ENCODE results near the gene DSP.

The DSP gene

DNA sequence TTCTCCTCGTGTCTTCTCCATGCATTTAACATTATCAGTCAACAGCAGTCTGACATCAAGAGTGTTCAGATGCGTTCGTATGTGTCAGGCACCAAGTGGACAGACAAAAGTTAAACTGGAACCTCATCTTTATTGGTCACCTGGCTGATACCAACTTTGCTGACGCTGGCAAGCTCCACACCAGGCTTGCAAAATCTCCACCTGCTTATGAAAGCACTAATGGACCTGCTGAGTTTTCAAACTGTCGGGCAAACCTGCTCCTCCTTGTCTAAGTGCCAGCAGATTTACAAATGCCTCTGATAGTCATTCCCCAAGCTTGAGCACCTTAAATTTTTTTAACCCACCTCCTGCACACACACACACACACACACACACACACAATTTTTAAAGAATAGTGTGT is 27.9 kb upstream of the DSP start:
- no peak overlapping the region for H3K4me3 ChIP-seq (ENCODE audit: low read length in 2 of 2)
- H3K9ac ChIP-seq (ENCODE audit: low read length in 2 of 2): no peak overlapping the region
- peaks cover 0 to 4% of the 10 kb centered on the region in 2 donors for H3K27me3 ChIP-seq (ENCODE audit: control insufficient read depth in 1 of 2, insufficient read depth in 2 of 2, low read length in 2 of 2)
- no peaks in the 10 kb centered on the region for H3K9me3 ChIP-seq (ENCODE audit: control insufficient read depth in 2 of 2, low read length in 2 of 2)
- H3K27ac ChIP-seq (ENCODE audit: low read length): no peak overlapping the region
- no peaks in the 10 kb centered on the region for H3K36me3 ChIP-seq (ENCODE audit: control insufficient read depth in 2 of 2, insufficient read depth in 2 of 2, low read length in 2 of 2)
- H3K4me1 ChIP-seq (ENCODE audit: control insufficient read depth, insufficient read depth, low read length): no peaks in the 10 kb centered on the region

DNA sequence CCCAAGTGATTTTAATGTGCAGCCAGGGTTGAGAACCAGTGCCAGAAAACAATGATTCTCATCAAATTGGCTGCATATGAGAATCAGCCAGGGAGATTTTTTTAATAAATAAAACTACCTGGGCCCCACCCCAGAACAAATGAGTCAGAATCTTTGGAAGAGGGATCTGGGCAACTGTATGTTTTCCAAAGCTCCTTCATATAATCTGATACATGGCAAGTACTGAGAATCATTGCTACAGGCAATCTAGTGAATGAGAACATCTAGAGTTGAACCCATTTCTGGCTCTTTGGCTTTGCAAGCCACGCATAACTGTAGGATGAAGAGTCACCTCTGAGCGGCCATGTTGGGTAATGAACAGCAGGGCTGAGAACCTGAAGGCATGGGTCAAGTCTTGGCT is 26.1 kb upstream of the DSP start:
- no peaks in the 10 kb centered on the region for H3K4me1 ChIP-seq (ENCODE audit: control insufficient read depth, insufficient read depth, low read length)
- H3K9ac ChIP-seq (ENCODE audit: low read length in 2 of 2): no peak overlapping the region
- no peaks in the 10 kb centered on the region for H3K27me3 ChIP-seq (ENCODE audit: control insufficient read depth in 1 of 2, insufficient read depth in 2 of 2, low read length in 2 of 2)
- H3K36me3 ChIP-seq (ENCODE audit: control insufficient read depth in 2 of 2, insufficient read depth in 2 of 2, low read length in 2 of 2): no peaks in the 10 kb centered on the region
- no peak overlapping the region for H3K27ac ChIP-seq (ENCODE audit: low read length)
- no peak overlapping the region for H3K4me3 ChIP-seq (ENCODE audit: low read length in 2 of 2)
- no peaks in the 10 kb centered on the region for H3K9me3 ChIP-seq (ENCODE audit: control insufficient read depth in 2 of 2, low read length in 2 of 2)

DNA sequence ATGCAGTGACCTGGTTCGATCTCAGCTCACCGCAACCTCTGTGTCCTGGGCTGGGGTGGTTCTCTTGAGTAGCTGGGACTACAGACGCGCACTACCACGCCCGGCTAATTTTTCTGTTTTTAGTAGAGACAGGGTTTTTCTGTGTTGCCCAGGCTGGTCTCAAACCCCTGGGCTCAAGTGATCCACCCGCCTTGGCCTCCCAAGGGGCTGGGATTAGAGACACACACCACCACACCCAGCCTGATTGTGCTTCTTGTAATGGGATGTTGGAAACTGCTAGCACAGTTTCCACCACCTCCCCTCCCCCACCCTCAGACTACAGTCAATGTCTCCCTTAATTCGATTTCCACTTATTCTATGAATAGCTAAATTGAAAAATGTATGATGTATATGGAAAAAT is 22.6 kb upstream of the DSP start:
- Histone ChIP-seq H3K9ac (ENCODE audit: low read length in 2 of 2) (no peak overlapping the region), H3K4me3 (ENCODE audit: low read length in 2 of 2) (no peak overlapping the region), H3K27ac (ENCODE audit: low read length) (no peak overlapping the region), H3K4me1 (ENCODE audit: control insufficient read depth, insufficient read depth, low read length) (no peaks in the 10 kb centered on the region), H3K9me3 (ENCODE audit: control insufficient read depth in 2 of 2, low read length in 2 of 2) (no peaks in the 10 kb centered on the region), H3K36me3 (ENCODE audit: control insufficient read depth in 2 of 2, insufficient read depth in 2 of 2, low read length in 2 of 2) (no peaks in the 10 kb centered on the region), H3K27me3 (ENCODE audit: control insufficient read depth in 1 of 2, insufficient read depth in 2 of 2, low read length in 2 of 2) (peaks cover 0 to 1% of the 10 kb centered on the region in 2 donors)

DNA sequence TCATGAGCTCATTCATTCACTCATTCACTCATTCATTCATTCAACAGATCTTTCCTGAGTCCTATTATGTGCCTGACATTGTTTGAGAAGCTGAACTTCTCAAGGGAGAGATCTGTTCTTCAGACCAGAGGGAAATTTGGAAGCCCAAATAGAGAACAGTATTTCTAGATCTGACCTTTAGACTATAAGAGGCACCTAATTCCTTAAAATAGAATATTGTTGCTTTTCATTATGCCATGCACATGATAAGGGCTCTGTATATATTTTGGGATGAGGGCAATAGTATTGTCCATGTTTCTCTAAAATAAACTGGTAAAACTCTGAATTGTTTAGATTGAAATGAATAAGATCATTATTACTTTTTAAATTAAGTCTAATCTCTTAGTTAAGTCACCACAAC is 18.6 kb upstream of the DSP start:
- Histone ChIP-seq H3K9me3 (ENCODE audit: control insufficient read depth in 2 of 2, low read length in 2 of 2) (no peaks in the 10 kb centered on the region), H3K27me3 (ENCODE audit: control insufficient read depth in 1 of 2, insufficient read depth in 2 of 2, low read length in 2 of 2) (peaks cover 5 to 8% of the 10 kb centered on the region in 2 donors), H3K36me3 (ENCODE audit: control insufficient read depth in 2 of 2, insufficient read depth in 2 of 2, low read length in 2 of 2) (no peaks in the 10 kb centered on the region), H3K9ac (ENCODE audit: low read length in 2 of 2) (no peak overlapping the region), H3K4me3 (ENCODE audit: low read length in 2 of 2) (no peak overlapping the region), H3K4me1 (ENCODE audit: control insufficient read depth, insufficient read depth, low read length) (no peaks in the 10 kb centered on the region), H3K27ac (ENCODE audit: low read length) (no peak overlapping the region)

DNA sequence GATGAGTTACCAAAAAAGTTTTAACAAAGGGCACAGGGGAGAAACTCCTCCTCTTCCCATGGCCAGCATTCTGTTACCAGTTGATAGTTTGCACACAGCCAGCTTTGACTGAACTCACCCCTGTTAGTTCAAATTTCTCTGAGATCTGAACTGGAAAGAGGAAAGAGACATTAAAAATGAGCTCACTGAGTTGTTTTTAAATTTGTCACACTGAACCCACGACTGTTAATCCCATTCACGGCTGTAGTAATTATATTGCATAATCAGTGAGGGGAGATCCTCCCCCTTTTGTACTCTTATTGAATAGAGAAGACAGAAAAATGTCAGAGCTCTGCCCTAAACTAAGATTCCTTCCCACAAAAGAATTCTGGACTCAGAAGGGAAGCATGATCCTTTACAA is 17.5 kb upstream of the DSP start:
- Histone ChIP-seq H3K36me3 (ENCODE audit: control insufficient read depth in 2 of 2, insufficient read depth in 2 of 2, low read length in 2 of 2) (no peaks in the 10 kb centered on the region), H3K9ac (ENCODE audit: low read length in 2 of 2) (no peak overlapping the region), H3K4me1 (ENCODE audit: control insufficient read depth, insufficient read depth, low read length) (no peaks in the 10 kb centered on the region), H3K9me3 (ENCODE audit: control insufficient read depth in 2 of 2, low read length in 2 of 2) (no peaks in the 10 kb centered on the region), H3K27ac (ENCODE audit: low read length) (no peak overlapping the region), H3K4me3 (ENCODE audit: low read length in 2 of 2) (no peak overlapping the region), H3K27me3 (ENCODE audit: control insufficient read depth in 1 of 2, insufficient read depth in 2 of 2, low read length in 2 of 2) (peaks cover 5 to 8% of the 10 kb centered on the region in 2 donors)

DNA sequence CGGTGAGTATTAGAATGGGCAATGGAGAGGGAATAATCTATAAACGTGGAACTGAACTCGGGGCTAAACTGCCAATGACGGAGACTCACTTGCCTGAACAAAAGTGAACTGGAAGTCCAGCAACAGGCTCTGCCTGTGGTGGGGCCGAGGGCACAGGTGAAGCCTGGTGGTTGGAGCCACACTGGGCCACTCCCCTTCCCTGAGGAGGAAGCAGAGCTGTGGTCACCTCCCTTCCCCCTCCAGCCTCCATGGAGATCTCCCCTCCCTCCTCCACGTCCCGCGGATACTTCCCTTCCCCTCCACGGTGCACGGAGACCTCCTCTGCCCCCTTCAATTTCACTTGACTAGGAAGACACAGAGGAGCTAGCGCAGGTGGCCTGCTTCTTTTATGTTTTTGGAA is 14.7 kb upstream of the DSP start:
- Histone ChIP-seq H3K4me3 (ENCODE audit: low read length in 2 of 2) (no peak overlapping the region), H3K4me1 (ENCODE audit: control insufficient read depth, insufficient read depth, low read length) (no peaks in the 10 kb centered on the region), H3K9me3 (ENCODE audit: control insufficient read depth in 2 of 2, low read length in 2 of 2) (no peaks in the 10 kb centered on the region), H3K9ac (ENCODE audit: low read length in 2 of 2) (no peak overlapping the region), H3K36me3 (ENCODE audit: control insufficient read depth in 2 of 2, insufficient read depth in 2 of 2, low read length in 2 of 2) (no peaks in the 10 kb centered on the region), H3K27ac (ENCODE audit: low read length) (no peak overlapping the region), H3K27me3 (ENCODE audit: control insufficient read depth in 1 of 2, insufficient read depth in 2 of 2, low read length in 2 of 2) (peaks cover 5 to 8% of the 10 kb centered on the region in 2 donors)

DNA sequence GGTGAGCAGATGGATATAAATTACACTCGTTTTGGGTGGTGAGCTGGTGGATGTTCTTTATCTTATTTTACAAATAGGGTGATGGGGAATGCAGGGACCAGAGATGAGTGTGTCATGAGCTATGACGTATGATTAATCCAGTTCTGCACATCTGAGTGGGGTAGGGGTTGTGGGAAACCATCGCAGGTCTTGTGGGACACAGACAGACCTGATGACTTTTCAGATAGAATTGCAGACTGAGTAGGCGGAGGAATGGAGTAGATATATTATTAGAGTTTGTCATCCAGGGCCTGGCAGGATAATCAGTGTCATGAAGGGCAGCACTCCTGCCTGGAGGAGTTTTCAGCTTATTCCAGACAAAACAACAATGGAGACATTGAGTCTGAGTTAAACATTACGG is 12.9 kb upstream of the DSP start:
- H3K27ac ChIP-seq (ENCODE audit: low read length): no peak overlapping the region
- no peaks in the 10 kb centered on the region for H3K9me3 ChIP-seq (ENCODE audit: control insufficient read depth in 2 of 2, low read length in 2 of 2)
- H3K4me3 ChIP-seq (ENCODE audit: low read length in 2 of 2): no peak overlapping the region
- no peak overlapping the region for H3K9ac ChIP-seq (ENCODE audit: low read length in 2 of 2)
- no peaks in the 10 kb centered on the region for H3K4me1 ChIP-seq (ENCODE audit: control insufficient read depth, insufficient read depth, low read length)
- peaks cover 5 to 8% of the 10 kb centered on the region in 2 donors for H3K27me3 ChIP-seq (ENCODE audit: control insufficient read depth in 1 of 2, insufficient read depth in 2 of 2, low read length in 2 of 2)
- no peaks in the 10 kb centered on the region for H3K36me3 ChIP-seq (ENCODE audit: control insufficient read depth in 2 of 2, insufficient read depth in 2 of 2, low read length in 2 of 2)

DNA sequence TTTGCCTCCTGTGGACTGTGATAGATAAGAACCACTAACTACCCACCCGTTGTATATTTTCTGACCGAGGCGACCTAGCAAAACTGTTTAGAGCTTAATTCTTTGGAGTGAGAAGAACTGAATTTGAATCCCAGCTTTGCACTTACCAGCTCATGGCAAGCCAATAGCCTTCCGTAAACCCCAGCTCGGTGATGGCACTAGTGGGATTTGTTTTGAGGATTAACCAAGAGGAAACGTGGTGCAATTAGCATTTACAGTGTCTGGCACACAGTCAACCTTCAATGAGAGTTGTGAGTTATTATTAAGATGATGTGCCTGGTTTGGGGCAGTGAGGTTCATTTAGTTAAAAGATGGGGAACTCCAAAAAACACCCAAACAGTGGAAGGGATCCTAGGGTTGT is 12.3 kb upstream of the DSP start:
- Histone ChIP-seq H3K9me3 (ENCODE audit: control insufficient read depth in 2 of 2, low read length in 2 of 2) (no peaks in the 10 kb centered on the region), H3K9ac (ENCODE audit: low read length in 2 of 2) (no peak overlapping the region), H3K27me3 (ENCODE audit: control insufficient read depth in 1 of 2, insufficient read depth in 2 of 2, low read length in 2 of 2) (peaks cover 4 to 5% of the 10 kb centered on the region in 2 donors), H3K36me3 (ENCODE audit: control insufficient read depth in 2 of 2, insufficient read depth in 2 of 2, low read length in 2 of 2) (no peaks in the 10 kb centered on the region), H3K4me1 (ENCODE audit: control insufficient read depth, insufficient read depth, low read length) (no peaks in the 10 kb centered on the region), H3K27ac (ENCODE audit: low read length) (no peak overlapping the region), H3K4me3 (ENCODE audit: low read length in 2 of 2) (no peak overlapping the region)

DNA sequence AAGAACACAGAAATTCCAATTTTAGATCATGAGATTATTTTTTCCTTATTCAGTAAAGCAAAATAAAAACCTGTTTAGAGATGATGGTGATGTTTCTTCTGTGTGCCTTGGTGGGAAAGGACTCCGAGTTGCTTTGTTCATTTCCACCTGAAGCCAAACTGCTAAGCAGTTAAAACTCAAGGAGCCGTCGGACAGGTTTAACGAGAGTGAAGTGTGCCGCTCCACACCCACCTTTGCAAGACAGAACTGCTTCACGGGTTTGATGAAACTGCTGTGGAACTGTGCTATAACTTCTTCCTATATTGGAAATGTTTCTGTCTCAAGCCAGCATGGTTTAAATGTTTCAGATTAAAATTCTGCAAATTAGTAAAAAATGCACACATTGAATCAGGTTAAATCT is 9.2 kb upstream of the DSP start:
- no peaks in the 10 kb centered on the region for H3K9me3 ChIP-seq (ENCODE audit: control insufficient read depth in 2 of 2, low read length in 2 of 2)
- H3K27me3 ChIP-seq (ENCODE audit: control insufficient read depth in 1 of 2, insufficient read depth in 2 of 2, low read length in 2 of 2): peaks cover 0 to 7% of the 10 kb centered on the region in 2 donors
- no peak overlapping the region for H3K4me3 ChIP-seq (ENCODE audit: low read length in 2 of 2)
- H3K4me1 ChIP-seq (ENCODE audit: control insufficient read depth, insufficient read depth, low read length): no peaks in the 10 kb centered on the region
- H3K27ac ChIP-seq (ENCODE audit: low read length): no peak overlapping the region
- H3K36me3 ChIP-seq (ENCODE audit: control insufficient read depth in 2 of 2, insufficient read depth in 2 of 2, low read length in 2 of 2): no peaks in the 10 kb centered on the region
- H3K9ac ChIP-seq (ENCODE audit: low read length in 2 of 2): no peak overlapping the region

DNA sequence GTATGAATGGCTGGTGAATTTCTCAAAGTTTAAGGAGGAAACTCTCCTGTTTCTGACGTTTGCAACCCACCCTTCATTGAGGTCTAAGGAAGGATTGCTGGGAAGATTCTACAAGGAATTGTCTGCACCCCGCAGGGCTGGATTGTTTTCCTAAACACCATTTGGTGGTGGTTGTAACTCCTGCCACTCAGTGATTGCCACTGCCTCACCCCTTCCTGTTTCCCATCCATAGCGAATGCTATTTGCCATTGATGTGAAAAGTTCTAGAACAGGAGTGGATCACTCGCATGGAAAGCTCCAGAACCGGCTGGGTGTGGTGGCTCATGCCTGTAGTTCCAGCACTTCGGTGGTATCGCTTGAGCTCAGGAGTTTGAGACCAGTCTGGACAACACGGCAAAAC is 8.7 kb upstream of the DSP start:
- Histone ChIP-seq H3K4me3 (ENCODE audit: low read length in 2 of 2) (no peak overlapping the region), H3K36me3 (ENCODE audit: control insufficient read depth in 2 of 2, insufficient read depth in 2 of 2, low read length in 2 of 2) (no peaks in the 10 kb centered on the region), H3K9ac (ENCODE audit: low read length in 2 of 2) (no peak overlapping the region), H3K27me3 (ENCODE audit: control insufficient read depth in 1 of 2, insufficient read depth in 2 of 2, low read length in 2 of 2) (peaks cover 2 to 13% of the 10 kb centered on the region in 2 donors), H3K4me1 (ENCODE audit: control insufficient read depth, insufficient read depth, low read length) (no peaks in the 10 kb centered on the region), H3K27ac (ENCODE audit: low read length) (no peak overlapping the region), H3K9me3 (ENCODE audit: control insufficient read depth in 2 of 2, low read length in 2 of 2) (no peaks in the 10 kb centered on the region)

DNA sequence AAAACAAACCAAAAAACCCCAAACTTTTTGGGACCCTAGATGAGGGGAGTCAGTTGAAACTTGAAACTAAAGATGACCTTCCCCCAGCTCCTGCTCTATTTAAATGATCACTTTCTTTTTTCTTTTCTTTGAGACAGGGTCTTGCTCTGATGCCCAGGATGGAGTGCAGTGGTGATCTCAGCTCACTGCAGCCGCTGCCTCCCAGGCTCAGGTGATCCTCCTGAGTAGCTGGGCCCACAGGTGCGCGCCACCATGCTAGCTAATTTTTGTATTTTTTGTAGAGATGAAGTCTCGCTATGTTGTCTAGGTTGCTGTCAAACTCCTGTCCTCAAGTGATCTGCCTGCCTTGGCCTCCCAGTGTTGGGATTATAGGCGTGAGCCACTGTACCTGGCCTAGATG is 7.3 kb upstream of the DSP start:
- Histone ChIP-seq H3K27ac (ENCODE audit: low read length) (no peak overlapping the region), H3K27me3 (ENCODE audit: control insufficient read depth in 1 of 2, insufficient read depth in 2 of 2, low read length in 2 of 2) (peaks cover 7 to 24% of the 10 kb centered on the region in 2 donors), H3K36me3 (ENCODE audit: control insufficient read depth in 2 of 2, insufficient read depth in 2 of 2, low read length in 2 of 2) (no peaks in the 10 kb centered on the region), H3K4me3 (ENCODE audit: low read length in 2 of 2) (no peak overlapping the region), H3K4me1 (ENCODE audit: control insufficient read depth, insufficient read depth, low read length) (no peaks in the 10 kb centered on the region), H3K9ac (ENCODE audit: low read length in 2 of 2) (no peak overlapping the region), H3K9me3 (ENCODE audit: control insufficient read depth in 2 of 2, low read length in 2 of 2) (no peaks in the 10 kb centered on the region)

DNA sequence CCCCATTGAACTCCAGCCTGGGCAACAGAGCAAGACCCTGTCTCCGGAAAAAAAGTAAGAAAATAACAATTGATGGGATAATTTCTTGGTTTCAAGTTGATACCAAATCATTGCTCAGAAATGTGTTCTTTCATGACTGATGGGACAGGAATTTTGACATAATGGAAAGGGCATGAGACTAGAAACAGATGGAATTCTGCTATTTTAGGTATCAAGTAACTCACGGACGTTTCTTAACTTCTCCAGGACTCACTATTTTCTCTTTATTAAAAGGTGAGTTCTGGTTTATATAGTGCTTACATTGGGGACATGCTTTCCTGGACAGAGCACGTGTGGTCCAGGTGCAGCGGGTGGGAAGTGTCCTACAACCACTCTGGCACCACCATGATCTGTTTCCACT is 6.0 kb upstream of the DSP start:
- Histone ChIP-seq H3K9me3 (ENCODE audit: control insufficient read depth in 2 of 2, low read length in 2 of 2) (no peaks in the 10 kb centered on the region), H3K9ac (ENCODE audit: low read length in 2 of 2) (no peak overlapping the region), H3K27ac (ENCODE audit: low read length) (no peak overlapping the region), H3K4me1 (ENCODE audit: control insufficient read depth, insufficient read depth, low read length) (no peaks in the 10 kb centered on the region), H3K36me3 (ENCODE audit: control insufficient read depth in 2 of 2, insufficient read depth in 2 of 2, low read length in 2 of 2) (no peaks in the 10 kb centered on the region), H3K4me3 (ENCODE audit: low read length in 2 of 2) (no peak overlapping the region), H3K27me3 (ENCODE audit: control insufficient read depth in 1 of 2, insufficient read depth in 2 of 2, low read length in 2 of 2) (peaks cover 16 to 37% of the 10 kb centered on the region in 2 donors)
